K562 (cell line): ENCODE results near the gene PRDM11. TPM values are rescaled to one million over a fixed set of nuclear protein-coding genes. Genes with fewer than 3 reads are reported as not detected.

ENCODE experiments used
- ASH1L ChIP-seq: fragments of 450-650 bp; IDR thresholded peaks from 2 replicates; pipeline ENCODE4 v1.6.1; 2018; ENCODE audit warnings: borderline replicate concordance, mild to moderate bottlenecking, low read depth; ENCODE audit not compliant: partially characterized antibody
- EZH2 ChIP-seq: IDR thresholded peaks from 2 replicates; pipeline ENCODE4 v1.6.1; 2012; ENCODE audit warnings: low read depth, mild to moderate bottlenecking, inconsistent platforms, low read length, borderline replicate concordance
- MXI1 ChIP-seq: IDR thresholded peaks from 2 replicates; pipeline ENCODE4 v1.6.1; 2011; ENCODE audit warnings: low read depth, mild to moderate bottlenecking, improper control_type of control experiment, low read length
- POLR2G ChIP-seq: fragments of 200-400 bp; formaldehyde crosslinking; IDR thresholded peaks from 2 replicates; pipeline ENCODE4 v1.6.1; 2017; ENCODE audit warnings: low read depth, mild to moderate bottlenecking, antibody characterized with exemption, low read length, moderate library complexity
- PURB ChIP-seq: sonication (generic); formaldehyde crosslinking; IDR thresholded peaks from 2 replicates; pipeline ENCODE4 v1.9.0; 2021; ENCODE audit warnings: low read depth, mild to moderate bottlenecking, missing genetic modification reagents
- RB1 ChIP-seq: fragments of 450-650 bp; IDR thresholded peaks from 2 replicates; pipeline ENCODE4 v1.6.1; 2017; ENCODE audit warnings: low read depth, mild to moderate bottlenecking
- RBM22 ChIP-seq: fragments of 200-400 bp; formaldehyde crosslinking; IDR thresholded peaks from 2 replicates; pipeline ENCODE4 v1.6.1; 2018; ENCODE audit warnings: low read length, low read depth; ENCODE audit not compliant: poor library complexity, severe bottlenecking
- THAP12 ChIP-seq: fragments of 250-450 bp; sonication (Bioruptor Pico); IDR thresholded peaks from 2 replicates; pipeline ENCODE4 v1.9.0; 2021; ENCODE audit warnings: mild to moderate bottlenecking, inconsistent platforms
- TOE1 ChIP-seq, 2 experiments: fragments of 450-650 bp in 1 of 2; sonication (generic) in 1 of 2; formaldehyde crosslinking in 1 of 2; IDR thresholded peaks; 2 replicates each; pipeline versions ENCODE4 v1.7.1 to v1.8.0; 2016 to 2022; ENCODE audit warnings: borderline replicate concordance in 2 of 2, mild to moderate bottlenecking in 2 of 2, antibody characterized with exemption in 1 of 2, inconsistent platforms in 1 of 2, low read depth in 1 of 2, missing genetic modification reagents in 1 of 2, moderate library complexity in 1 of 2
- ZNF197 ChIP-seq: fragments of 200-800 bp; sonication (Bioruptor generic); IDR thresholded peaks from 2 replicates; pipeline ENCODE4 v1.6.1; 2016; ENCODE audit warnings: low read depth, missing genetic modification characterization, missing compliant biosample characterization
- ZNF217 ChIP-seq: sonication (generic); formaldehyde crosslinking; IDR thresholded peaks from 2 replicates; pipeline ENCODE4 v1.8.0; 2022; ENCODE audit warnings: mild to moderate bottlenecking, missing genetic modification reagents
- ZNF324 ChIP-seq: fragments of 250-450 bp; sonication (Bioruptor Pico); IDR thresholded peaks from 2 replicates; pipeline ENCODE4 v1.4.0; 2020; ENCODE audit warnings: mild to moderate bottlenecking
- ZNF696 ChIP-seq: fragments of 250-450 bp; sonication (Bioruptor Pico); conservative IDR thresholded peaks from 2 replicates; pipeline ENCODE4 v1.4.0; 2020; ENCODE audit warnings: mild to moderate bottlenecking, moderate library complexity
- polyA plus RNA-seq, 8 experiments: library from polyadenylated mRNA; depleted of rRNA in 4 of 8; stranded (reverse) in 5 of 8; unstranded in 3 of 8; fragments of >200 nt; fragmentation: Nextera tagmentation in 2 of 8; fragmentation: Illumina TruSeq in 1 of 8; extraction: Ambion mirVana in 2 of 8; extraction: Trizol in 1 of 8; gene quantifications; 2 replicates each; pipeline versions ENCODE4 v1.2.1 to v1.2.3, GENCODE V29; 2011 to 2014; ENCODE audit warnings: inconsistent platforms in 1 of 8, missing spikeins in 1 of 8
- total RNA-seq, 7 experiments: library from RNA; depleted of rRNA in 6 of 7; stranded (reverse); fragments of >200 nt in 6 of 7; fragmentation: Illumina TruSeq in 2 of 7; extraction: Trizol in 2 of 7; gene quantifications; 2 replicates each; pipeline versions ENCODE4 v1.2.1 to v1.2.3, GENCODE V29; 2011 to 2021; ENCODE audit warnings: low replicate concordance in 1 of 7
- TF ChIP-seq, protein P1 (sequence below): fragments of 450-650 bp; IDR thresholded peaks from 2 replicates; pipeline ENCODE4 v1.6.1; 2017; ENCODE audit warnings: antibody characterized with exemption
- TF ChIP-seq, protein P2 (sequence below): fragments of 450-650 bp; formaldehyde crosslinking; conservative IDR thresholded peaks from 2 replicates; pipeline ENCODE4 v1.4.0; 2022; ENCODE audit warnings: mild to moderate bottlenecking, missing genetic modification characterization
- TF ChIP-seq, protein P3 (sequence below): fragments of 250-450 bp; sonication (Bioruptor Pico); IDR thresholded peaks from 2 replicates; pipeline ENCODE4 v1.5.0; 2021
- TF ChIP-seq, protein P4 (sequence below): fragments of 250-450 bp; sonication (Bioruptor Pico); IDR thresholded peaks from 2 replicates; pipeline ENCODE4 v1.5.0; 2021; ENCODE audit warnings: mild to moderate bottlenecking, moderate library complexity

PRDM11 gene
- total and polyA plus RNA-seq, 9 of the 15 experiments (the other 6 are each of a cell fraction or from before 2014, with no cell fraction given): 0.01 to 1.1 (median 0.29) TPM

DNA sequence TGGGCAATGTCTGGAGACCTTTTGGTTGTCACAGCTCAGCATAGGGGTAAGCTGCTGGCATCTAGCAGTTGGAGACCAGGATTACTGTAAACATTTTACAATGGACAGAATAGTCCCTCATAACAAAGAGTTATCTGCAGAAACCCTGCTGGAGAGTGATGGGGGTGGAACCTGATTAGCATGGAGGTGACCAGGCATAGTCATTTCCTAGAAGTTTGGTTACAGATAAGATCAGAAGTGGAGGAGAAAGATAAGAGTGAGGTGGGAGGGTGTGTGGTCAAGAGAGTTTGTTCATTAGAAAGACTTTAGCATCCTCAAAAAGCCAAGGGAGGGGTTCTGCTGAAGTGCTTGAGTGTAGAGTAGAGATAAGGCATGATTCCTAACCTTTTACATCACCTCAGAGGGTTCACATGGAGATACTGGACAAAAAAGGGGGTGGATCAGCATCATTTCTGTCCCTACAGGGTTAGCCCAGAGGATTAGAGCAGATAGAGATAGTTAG, 38.8 kb downstream of the PRDM11 start (continued):
- TF ChIP-seq, protein P1, sequence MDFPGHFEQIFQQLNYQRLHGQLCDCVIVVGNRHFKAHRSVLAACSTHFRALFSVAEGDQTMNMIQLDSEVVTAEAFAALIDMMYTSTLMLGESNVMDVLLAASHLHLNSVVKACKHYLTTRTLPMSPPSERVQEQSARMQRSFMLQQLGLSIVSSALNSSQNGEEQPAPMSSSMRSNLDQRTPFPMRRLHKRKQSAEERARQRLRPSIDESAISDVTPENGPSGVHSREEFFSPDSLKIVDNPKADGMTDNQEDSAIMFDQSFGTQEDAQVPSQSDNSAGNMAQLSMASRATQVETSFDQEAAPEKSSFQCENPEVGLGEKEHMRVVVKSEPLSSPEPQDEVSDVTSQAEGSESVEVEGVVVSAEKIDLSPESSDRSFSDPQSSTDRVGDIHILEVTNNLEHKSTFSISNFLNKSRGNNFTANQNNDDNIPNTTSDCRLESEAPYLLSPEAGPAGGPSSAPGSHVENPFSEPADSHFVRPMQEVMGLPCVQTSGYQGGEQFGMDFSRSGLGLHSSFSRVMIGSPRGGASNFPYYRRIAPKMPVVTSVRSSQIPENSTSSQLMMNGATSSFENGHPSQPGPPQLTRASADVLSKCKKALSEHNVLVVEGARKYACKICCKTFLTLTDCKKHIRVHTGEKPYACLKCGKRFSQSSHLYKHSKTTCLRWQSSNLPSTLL: no peak
- TF ChIP-seq THAP12 (CRISPR knock-in tag) (no peak), TOE1 (IDR thresholded peaks at IDR 0.05; ENCODE audit: borderline replicate concordance) (peak; percentile 77; the same call in 1 of the 2 replicates), TOE1 (CRISPR knock-in tag; IDR thresholded peaks at IDR 0.05; ENCODE audit: borderline replicate concordance, low read depth) (no peak), EZH2 (no peak), PURB (CRISPR knock-in tag) (no peak), RB1 (no peak), MXI1 (no peak), ZNF324 (CRISPR knock-in tag) (no peak), ASH1L (no peak), ZNF197 (CRISPR knock-in tag) (peak; percentile 83; the same call in 1 of the 2 replicates), ZNF217 (CRISPR knock-in tag) (no peak), RBM22 (no peak), POLR2G (no peak), ZNF696 (CRISPR knock-in tag) (no peak)
- TF ChIP-seq, protein P2, sequence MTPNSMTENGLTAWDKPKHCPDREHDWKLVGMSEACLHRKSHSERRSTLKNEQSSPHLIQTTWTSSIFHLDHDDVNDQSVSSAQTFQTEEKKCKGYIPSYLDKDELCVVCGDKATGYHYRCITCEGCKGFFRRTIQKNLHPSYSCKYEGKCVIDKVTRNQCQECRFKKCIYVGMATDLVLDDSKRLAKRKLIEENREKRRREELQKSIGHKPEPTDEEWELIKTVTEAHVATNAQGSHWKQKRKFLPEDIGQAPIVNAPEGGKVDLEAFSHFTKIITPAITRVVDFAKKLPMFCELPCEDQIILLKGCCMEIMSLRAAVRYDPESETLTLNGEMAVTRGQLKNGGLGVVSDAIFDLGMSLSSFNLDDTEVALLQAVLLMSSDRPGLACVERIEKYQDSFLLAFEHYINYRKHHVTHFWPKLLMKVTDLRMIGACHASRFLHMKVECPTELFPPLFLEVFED: peak; percentile 92
- TF ChIP-seq, protein P3, sequence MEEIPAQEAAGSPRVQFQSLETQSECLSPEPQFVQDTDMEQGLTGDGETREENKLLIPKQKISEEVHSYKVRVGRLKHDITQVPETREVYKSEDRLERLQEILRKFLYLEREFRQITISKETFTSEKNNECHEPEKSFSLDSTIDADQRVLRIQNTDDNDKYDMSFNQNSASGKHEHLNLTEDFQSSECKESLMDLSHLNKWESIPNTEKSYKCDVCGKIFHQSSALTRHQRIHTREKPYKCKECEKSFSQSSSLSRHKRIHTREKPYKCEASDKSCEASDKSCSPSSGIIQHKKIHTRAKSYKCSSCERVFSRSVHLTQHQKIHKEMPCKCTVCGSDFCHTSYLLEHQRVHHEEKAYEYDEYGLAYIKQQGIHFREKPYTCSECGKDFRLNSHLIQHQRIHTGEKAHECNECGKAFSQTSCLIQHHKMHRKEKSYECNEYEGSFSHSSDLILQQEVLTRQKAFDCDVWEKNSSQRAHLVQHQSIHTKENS (CRISPR knock-in tag): no peak
- TF ChIP-seq, protein P4, sequence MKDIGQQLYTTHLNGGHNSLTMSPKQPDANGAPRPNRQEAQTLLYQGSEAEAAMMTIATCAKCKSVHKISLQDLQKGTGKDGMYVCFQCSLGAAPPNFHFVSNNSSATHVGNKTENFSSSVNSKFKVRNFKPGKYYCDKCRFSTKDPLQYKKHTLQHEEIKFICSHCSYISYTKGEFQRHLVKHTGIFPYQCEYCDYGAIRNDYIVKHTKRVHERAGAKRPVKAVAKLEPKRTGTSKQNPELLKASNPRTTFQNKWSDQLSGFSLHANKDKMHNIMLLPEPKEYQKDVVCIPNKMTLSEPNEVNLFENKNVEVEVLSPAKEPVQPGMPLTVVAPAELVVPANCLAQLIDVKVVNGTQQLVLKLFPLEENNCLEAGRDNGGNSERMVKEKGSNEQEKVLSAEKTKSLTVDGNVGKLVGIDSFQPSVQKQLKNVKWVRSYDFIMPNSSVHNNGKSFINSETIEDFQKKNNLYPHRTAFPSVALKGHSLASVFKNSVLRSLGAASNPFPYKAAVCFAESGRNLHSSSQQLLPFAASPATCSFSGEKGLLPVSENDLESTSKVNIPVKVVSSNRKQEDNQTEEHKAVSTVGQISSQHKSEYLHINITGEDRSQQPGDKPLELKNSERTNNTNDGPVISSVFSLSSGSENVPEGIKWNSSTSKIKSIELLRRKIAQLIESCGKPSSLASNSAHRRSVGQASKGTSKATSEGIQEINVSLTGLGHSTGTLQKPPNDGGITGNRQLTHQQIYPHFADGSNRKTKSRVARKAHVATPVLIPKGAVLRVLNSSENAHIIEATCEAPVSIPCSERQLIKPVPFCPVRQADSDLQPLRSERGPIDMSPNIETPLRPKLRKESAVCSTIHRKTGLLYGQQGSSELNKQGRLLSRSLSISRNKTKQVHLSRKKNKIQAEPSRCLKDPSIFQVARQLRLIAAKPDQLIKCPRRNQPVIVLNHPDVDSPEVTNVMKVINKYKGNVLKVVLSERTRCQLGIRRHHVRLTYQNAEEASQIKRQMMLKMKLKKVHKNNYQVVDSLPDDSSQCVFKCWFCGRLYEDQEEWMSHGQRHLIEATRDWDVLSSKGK (CRISPR knock-in tag): no peak
